ENCODE measurements around the gene TFEB.

TFEB gene

DNA sequence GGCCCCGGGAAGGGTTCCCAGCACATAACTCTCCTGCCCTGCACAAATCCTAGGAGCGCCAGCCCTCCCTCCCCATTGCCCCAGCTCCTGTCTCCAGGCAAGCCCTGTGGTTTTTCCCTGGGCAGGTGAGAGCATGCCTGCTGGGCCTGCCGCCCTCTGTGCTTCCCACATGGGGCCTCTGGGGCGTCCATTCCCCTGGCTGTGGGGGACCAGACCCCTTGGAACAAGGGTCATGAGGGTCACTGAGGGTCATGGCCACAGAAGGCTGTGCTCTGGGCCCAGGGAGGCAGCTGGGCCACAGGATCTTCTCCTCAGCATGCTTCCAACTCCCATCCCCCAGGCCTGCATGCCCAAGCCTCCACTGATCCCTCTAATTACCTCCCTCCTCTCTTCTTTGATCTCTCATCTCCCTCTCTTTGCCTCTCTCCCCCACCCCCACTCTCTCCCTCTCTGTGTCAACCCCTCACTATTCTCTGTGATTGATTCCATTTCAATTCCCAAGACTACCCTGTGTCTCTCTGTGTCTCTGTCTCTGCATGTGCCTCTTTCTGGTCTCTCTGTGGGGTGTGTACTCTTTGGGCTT is 91.0 kb downstream of the TFEB start:
- Mint-ChIP-seq H3K4me1 (peaks cover 4% of the 10 kb centered on the region), H3K4me3 (no peak overlapping the region), H3K27me3 (peaks cover 20% of the 10 kb centered on the region), H3K9me3 (no peaks in the 10 kb centered on the region), H3K27ac (no peak overlapping the region), H3K36me3 (no peaks in the 10 kb centered on the region)

DNA sequence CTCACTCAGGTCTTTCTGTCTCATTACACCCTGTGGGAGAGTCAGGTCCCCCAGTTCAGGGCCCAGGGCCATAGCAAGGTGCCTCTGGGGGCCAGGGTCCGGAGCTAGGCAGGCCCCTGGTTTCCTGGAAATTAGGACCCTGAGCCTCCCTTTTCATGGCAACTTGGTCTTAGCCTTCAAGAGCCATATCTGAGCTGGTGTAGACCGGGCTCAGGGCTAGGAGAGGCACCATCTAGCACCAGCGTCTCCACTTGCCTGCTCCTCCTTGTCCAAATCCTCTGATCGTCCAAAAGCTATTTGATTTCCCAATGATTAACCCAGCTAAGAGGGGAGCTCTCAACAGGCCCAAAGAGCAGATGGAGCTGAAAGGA is 91.5 kb downstream of the TFEB start:
- no peak overlapping the region for H3K4me3 Mint-ChIP-seq

DNA sequence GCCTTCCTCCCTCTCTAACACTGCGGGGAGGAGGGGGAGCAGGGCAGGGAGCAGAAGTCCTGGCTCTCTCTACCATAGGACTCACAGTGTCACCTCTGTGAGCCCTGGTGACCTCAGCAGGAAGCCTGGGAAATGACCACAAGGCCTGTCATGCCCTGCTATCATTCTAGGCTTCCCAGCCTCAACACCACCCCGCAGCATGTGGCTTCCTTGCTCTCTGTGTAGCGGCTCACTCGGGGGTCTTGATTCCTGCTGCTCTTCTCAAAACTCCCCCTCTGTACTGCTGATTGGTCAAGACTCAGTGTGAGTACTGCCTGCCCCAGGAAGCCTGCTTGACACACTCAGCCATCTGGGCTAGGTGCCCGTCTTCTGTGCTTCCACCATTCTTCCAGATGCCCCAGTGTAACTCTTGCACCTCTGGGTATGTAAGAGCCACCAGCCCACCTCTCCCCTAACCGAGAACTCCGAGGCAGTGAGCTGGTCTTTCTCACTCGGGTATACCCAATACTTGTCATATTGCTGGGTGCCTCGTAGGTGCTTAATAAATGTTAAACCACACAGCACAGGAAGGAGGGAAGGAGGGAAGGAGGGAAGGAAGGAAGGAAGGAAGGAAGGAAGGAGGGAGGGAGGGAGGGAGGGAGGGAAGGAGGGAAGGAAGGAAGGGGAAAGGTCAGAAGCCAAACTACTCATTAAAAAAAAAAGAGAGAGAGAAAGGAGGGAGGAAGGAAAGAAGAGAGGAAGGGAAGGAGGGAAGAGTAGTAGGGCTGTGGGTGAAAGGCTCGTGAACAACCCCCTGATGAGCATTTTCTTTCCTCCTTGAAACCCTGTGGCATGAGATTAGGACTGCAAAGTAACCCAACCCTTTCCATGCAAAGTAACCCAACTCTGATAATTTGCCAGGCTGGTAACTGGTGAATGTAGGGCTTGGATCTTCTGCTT is 92.2 kb downstream of the TFEB start:
- H3K27me3 Mint-ChIP-seq = peaks cover 24% of the 10 kb centered on the region
- no peak overlapping the region for H3K4me3 Mint-ChIP-seq
- H3K4me1 Mint-ChIP-seq = peaks cover 6% of the 10 kb centered on the region
- H3K27ac Mint-ChIP-seq = no peak overlapping the region
- no peaks in the 10 kb centered on the region for H3K9me3 Mint-ChIP-seq
- no peaks in the 10 kb centered on the region for H3K36me3 Mint-ChIP-seq

More for the DNA sequence above, 91.5 kb downstream of the TFEB start:
- H3K27ac Mint-ChIP-seq = no peak overlapping the region
- peaks cover 6% of the 10 kb centered on the region for H3K4me1 Mint-ChIP-seq
- no peaks in the 10 kb centered on the region for H3K36me3 Mint-ChIP-seq
- H3K9me3 Mint-ChIP-seq = no peaks in the 10 kb centered on the region
- H3K27me3 Mint-ChIP-seq = peaks cover 24% of the 10 kb centered on the region

- H3K4me3 Mint-ChIP-seq = no peak overlapping the region
- no peaks in the 10 kb centered on the region for H3K36me3 Mint-ChIP-seq
- H3K27me3 Mint-ChIP-seq = peaks cover 28% of the 10 kb centered on the region
- H3K4me1 Mint-ChIP-seq = peaks cover 11% of the 10 kb centered on the region
- peak overlapping the region; percentile 30 for H3K27ac Mint-ChIP-seq
- H3K9me3 Mint-ChIP-seq = no peaks in the 10 kb centered on the region
Measured at GRCh38 chr6:41642090-41642959, 93.1 kb downstream of the TFEB start.

DNA sequence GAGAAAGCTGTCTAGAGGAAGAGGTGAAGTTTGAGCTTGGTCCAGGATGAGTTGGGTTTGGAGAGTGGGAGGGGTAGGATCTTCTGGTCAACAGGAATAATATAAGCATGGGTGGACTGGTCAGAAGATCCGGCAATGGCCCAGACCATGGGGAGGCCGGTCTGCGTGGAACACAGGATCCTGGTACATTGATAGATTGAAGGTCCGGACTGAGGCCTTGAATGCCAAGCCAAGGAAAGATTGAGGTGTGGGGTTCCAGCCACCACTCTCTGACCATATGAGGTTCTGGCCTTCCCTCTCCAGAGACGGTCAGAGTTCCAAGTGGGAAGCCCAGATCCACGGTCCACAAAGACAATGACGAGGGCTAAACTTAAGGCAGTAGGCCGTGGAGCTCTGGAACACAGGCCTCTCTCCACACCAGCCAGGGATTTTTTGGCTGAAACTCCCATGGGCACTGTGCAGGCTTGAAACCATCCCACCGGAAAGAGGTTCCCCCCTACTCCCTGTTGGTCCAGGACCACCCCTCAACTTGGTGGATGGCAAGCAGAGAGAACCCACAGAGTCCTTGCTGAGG is 94.0 kb downstream of the TFEB start:
- no peak overlapping the region for H3K27ac Mint-ChIP-seq
- no peaks in the 10 kb centered on the region for H3K36me3 Mint-ChIP-seq
- no peak overlapping the region for H3K4me3 Mint-ChIP-seq
- H3K4me1 Mint-ChIP-seq = peaks cover 11% of the 10 kb centered on the region
- H3K9me3 Mint-ChIP-seq = no peaks in the 10 kb centered on the region
- peaks cover 30% of the 10 kb centered on the region for H3K27me3 Mint-ChIP-seq

- H3K27ac Mint-ChIP-seq = no peak overlapping the region
- peaks cover 11% of the 10 kb centered on the region for H3K4me1 Mint-ChIP-seq
- no peak overlapping the region for H3K4me3 Mint-ChIP-seq
- H3K9me3 Mint-ChIP-seq = no peaks in the 10 kb centered on the region
- peaks cover 32% of the 10 kb centered on the region for H3K27me3 Mint-ChIP-seq
- H3K36me3 Mint-ChIP-seq = no peaks in the 10 kb centered on the region
Measured at GRCh38 chr6:41640426-41640825, 95.0 kb downstream of the TFEB start.

- no peak overlapping the region for H3K27ac Mint-ChIP-seq
- H3K4me3 Mint-ChIP-seq = peak overlapping the region; percentile 2
- no peaks in the 10 kb centered on the region for H3K9me3 Mint-ChIP-seq
- H3K36me3 Mint-ChIP-seq = no peaks in the 10 kb centered on the region
- H3K27me3 Mint-ChIP-seq = peaks cover 35% of the 10 kb centered on the region
- peaks cover 11% of the 10 kb centered on the region for H3K4me1 Mint-ChIP-seq
Measured at GRCh38 chr6:41639809-41640371, 95.5 kb downstream of the TFEB start.

GRCh38 chr6:41638935-41639808 is 96.2 kb downstream of the TFEB start:
- Mint-ChIP-seq H3K36me3 (no peaks in the 10 kb centered on the region), H3K27me3 (peaks cover 35% of the 10 kb centered on the region), H3K9me3 (no peaks in the 10 kb centered on the region)

GRCh38 chr6:41638002-41638934 is 97.1 kb downstream of the TFEB start, which contains the start of gene MDFI:
TSS of gene MDFI (plus strand) at chr6:41638468. CDS start at chr6:41638750, 282 bp downstream.
- peaks cover 11% of the 10 kb centered on the region for H3K4me1 Mint-ChIP-seq
- no peaks in the 10 kb centered on the region for H3K36me3 Mint-ChIP-seq
- no peak within 1 kb of the TSS for H3K27ac Mint-ChIP-seq
- peak within 1 kb of the TSS; percentile 78 for H3K4me3 Mint-ChIP-seq
- no peaks in the 10 kb centered on the region for H3K9me3 Mint-ChIP-seq
- H3K27me3 Mint-ChIP-seq = peaks cover 35% of the 10 kb centered on the region

More at GRCh38 chr6:41638935-41639808, 96.2 kb downstream of the TFEB start:
- Mint-ChIP-seq H3K27ac (no peak overlapping the region), H3K4me1 (peaks cover 11% of the 10 kb centered on the region), H3K4me3 (peak overlapping the region; percentile 30)

GRCh38 chr6:41637194-41638001 is 98.0 kb downstream of the TFEB start:
- peak overlapping the region; percentile 78 for H3K4me3 Mint-ChIP-seq
- H3K36me3 Mint-ChIP-seq = no peaks in the 10 kb centered on the region
- no peaks in the 10 kb centered on the region for H3K9me3 Mint-ChIP-seq
- H3K4me1 Mint-ChIP-seq = peaks cover 11% of the 10 kb centered on the region
- H3K27me3 Mint-ChIP-seq = peaks cover 35% of the 10 kb centered on the region
- H3K27ac Mint-ChIP-seq = no peak overlapping the region

GRCh38 chr6:41636833-41637193 is 98.6 kb downstream of the TFEB start:
- Mint-ChIP-seq H3K4me3 (no peak overlapping the region), H3K27ac (no peak overlapping the region), H3K4me1 (peaks cover 11% of the 10 kb centered on the region), H3K36me3 (no peaks in the 10 kb centered on the region), H3K9me3 (no peaks in the 10 kb centered on the region), H3K27me3 (peaks cover 36% of the 10 kb centered on the region)

DNA sequence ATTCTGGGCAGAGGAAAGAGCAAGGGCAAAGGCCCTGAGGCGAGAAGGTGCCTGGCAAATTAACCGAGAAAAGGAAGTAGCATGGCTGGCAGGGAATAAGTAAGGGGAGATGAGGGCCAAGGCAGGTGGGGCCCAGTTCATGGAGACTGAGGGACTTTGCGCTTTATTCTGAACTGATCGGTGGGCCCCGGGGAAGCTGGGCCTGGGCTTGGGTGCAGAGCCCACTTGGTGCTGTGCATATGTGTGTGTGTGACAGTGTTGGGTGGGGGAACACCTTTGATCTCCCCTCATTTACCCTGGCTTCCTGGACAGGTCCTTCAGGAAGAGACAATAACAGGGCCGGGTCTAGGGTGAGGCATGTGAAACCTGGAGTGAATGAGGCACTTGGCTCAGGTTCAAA is 100.0 kb downstream of the TFEB start:
- no peaks in the 10 kb centered on the region for H3K36me3 Mint-ChIP-seq
- no peak overlapping the region for H3K4me3 Mint-ChIP-seq
- H3K27me3 Mint-ChIP-seq = peaks cover 27% of the 10 kb centered on the region
- H3K4me1 Mint-ChIP-seq = peaks cover 11% of the 10 kb centered on the region
- no peaks in the 10 kb centered on the region for H3K9me3 Mint-ChIP-seq
- H3K27ac Mint-ChIP-seq = no peak overlapping the region

- Mint-ChIP-seq H3K27me3 (peaks cover 22% of the 10 kb centered on the region), H3K9me3 (no peaks in the 10 kb centered on the region), H3K36me3 (no peaks in the 10 kb centered on the region)
Measured at GRCh38 chr6:41634657-41635056, 100.8 kb downstream of the TFEB start.

More at GRCh38 chr6:41634657-41635056, 100.8 kb downstream of the TFEB start:
- peaks cover 9% of the 10 kb centered on the region for H3K4me1 Mint-ChIP-seq
- no peak overlapping the region for H3K4me3 Mint-ChIP-seq
- H3K27ac Mint-ChIP-seq = no peak overlapping the region

Data from activated naive CD4-positive, alpha-beta T cell treated with anti-CD3 and anti-CD28 coated beads, Interleukin-2, amount 50 U/mL, for 24 hours (primary cell).